NCI-H524 (cell line): Measurements from ENCODE around the gene PIP4K2B.

ENCODE experiments used
- DNase-seq, 2 experiments: peaks; one replicate each; lab custom pipeline; 2025; lab: John Stamatoyannopoulos, UW

PIP4K2B gene

DNA sequence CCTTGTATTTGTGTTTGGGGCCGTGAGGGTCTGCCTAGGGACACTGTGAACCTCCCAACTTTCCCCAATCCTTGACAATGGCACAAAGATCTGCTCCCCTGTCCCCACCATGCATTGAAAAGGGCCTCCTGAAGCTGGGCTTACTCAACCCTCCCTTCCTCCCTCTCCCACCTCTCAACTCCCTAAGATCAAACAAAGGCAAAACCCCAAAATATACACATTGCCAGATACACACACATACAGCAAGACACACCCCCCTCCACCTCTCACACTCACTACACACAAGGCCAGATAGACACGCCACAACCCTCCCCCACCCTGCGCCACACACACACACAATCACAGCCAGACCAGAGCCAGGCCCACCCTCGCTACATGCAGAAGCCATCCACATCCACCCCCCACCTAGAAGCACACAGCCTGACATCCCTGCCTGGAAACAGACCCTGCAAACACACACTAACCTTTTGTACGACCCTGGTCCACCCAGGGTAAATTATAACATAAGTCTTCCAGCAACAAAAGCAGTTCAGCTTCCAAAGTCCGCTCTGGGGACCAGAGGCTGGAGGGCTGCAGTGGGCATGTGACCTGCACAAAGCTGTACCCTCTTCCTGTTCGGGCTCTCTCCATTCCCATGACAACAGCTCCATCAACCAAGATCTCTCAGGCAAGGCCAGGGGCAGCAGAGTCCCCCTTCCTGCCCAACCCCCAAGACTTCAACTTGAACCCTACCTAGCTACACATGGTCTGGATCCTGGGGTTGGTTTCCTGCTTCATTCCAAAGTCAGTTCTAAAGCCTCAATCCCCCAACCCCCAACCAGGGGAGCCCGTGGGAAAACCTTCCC lies 53.1 kb downstream of the PIP4K2B start:
- no peak for DNase-seq

DNA sequence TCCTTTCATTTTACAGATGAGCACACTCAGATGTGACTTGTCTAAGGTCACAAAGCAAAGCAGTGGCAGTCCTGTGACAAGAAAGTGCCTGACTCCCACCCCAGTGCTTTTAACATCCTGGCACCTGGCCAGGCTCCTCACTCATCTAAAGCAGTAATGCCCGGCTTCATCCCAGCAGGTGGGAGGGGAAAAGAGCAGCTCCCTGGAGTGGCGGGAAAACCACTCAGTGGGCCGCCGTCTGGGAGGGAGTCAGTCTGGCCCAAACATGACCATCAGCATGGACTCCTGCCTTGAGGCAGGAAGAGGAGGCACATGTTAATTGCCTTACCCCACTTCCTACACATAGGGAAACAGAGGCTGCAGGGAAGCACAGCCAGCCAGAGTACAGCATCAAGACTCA lies 53.8 kb downstream of the PIP4K2B start:
- peak; percentile 74 to 89 for DNase-seq

DNA sequence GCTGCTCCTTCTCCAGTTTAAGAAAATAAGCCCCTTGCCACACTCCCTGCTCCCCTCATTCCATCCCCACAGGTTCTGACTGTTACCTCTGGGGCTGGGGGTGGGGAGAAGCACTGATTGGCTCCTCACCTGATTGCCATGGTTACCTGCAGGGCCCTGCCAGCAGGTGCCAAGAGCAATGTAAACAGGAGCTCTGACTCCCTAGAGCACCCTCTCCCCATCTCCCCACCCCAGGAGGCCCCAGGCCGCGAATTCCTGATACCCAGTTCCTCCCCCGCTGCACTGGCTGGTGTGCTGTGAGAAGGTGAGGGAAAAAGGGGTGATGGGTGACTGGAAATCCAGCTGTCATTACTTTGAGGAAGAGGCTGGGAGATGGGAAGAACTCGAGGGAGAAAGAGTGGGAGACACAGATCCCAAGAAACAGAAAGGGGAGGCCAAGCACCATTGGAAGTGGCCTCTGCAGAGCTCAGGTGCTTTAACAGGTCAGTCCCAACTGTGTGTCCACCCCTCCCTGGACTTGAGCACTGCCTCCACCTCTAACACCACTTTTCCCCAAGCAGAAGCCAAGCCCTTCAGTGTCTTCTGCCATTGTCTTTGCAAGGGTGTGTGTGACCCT lies 55.7 kb downstream of the PIP4K2B start:
- DNase-seq: no peak

DNA sequence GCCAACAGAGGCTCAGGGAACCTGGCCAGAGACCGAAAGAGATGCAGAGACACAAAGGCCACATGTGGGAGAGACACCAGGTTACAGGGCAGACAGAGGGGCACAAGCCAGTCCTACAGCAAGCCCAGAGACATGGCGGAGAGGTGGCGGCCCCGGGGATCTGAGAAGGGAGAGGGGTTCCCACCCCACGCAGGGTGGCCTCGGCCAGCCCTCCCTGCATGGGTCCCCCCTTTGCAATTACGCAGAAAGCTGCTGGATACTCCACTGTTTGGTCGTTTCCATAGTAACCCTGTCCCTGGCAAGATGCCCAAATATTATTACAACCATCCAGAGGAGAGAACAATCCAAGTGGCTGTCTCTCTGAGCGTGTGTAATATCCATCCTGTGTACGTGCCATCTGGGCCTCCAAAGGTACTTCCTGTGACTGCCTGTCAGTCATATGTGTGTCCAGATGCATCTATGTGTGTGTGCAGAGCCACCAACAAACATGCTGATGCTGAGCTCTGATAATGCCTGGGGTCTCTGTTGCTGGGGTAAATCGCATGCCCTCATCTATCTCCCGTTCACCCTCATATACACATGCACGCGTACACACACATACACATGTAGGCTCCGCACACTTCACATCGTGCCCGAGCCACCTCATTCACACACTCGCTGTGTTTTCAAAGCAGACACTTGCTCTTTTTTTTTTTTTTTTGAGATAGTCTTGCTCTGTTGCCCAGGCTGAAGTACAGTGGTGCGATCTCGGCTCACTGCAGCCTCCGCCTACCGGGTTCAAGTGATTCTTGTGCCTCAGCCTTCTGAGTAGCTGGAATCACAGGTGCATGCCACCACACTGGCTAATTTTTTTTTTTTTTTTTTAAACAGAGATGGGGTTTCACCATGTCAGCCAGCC lies 56.7 kb downstream of the PIP4K2B start:
- peak; percentile 93 to 98 for DNase-seq

DNA sequence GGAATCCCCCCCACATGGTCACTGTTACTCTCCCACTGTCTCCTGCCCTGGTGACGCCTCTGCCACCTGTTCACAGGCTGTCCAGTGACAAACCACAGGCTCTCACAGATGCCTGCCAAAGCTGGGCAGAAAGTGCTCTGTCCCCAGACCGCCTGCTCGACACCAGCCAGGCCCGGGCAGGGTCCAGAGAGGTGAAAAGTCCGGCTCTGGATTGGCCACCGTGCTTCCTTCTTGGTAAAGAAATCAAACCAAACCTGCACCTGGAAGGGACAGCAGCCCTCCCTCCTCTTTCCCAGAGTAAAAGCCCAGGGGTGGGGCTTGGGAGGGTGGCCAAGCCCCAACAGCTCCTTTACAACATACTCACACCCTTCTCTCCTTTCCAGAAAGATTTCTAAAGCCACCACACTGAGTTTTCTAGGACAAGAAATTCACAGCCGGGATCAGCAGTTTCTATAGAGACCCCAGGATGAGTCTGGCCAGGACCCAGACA lies 57.4 kb downstream of the PIP4K2B start:
- DNase-seq: no peak

DNA sequence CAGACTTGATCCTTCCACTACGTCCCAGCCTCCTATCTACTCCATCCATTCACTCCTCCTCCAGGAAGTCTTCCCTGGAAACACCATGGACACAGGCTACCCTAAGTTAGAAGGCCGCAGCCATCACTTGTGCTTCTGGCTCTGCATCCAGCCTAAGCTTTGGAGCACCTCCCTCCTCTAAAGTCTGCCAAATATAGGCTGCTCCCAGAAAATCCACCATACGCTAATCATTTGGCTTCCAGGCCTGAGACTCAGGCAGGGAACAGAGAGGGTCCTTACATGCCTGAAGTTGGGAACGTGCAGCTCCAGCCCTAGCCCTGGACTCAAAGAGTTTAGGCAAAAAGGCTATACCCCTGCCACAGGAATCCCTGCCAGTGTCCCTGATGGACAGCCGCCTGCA lies 57.9 kb downstream of the PIP4K2B start:
- DNase-seq: no peak

DNA sequence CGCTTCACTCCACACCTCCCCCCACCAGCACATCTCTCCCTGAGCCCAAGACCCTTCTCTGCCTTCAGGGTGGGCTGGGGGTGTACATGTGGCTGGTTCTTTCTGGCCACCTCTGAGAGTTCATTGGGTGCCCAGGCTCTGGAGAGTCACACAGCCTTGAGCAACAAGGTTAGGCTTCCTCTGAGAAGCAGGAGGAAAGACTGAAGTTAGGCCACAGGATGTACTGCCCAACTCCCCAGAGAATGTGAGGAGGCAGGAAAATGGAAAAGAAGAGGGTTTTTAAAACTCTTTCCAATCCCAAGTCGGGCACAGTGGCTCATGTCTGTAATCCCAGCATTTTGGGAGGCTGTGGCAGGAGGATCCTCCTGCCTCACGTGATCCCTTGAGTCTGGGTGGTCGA lies 58.5 kb downstream of the PIP4K2B start:
- no peak for DNase-seq

DNA sequence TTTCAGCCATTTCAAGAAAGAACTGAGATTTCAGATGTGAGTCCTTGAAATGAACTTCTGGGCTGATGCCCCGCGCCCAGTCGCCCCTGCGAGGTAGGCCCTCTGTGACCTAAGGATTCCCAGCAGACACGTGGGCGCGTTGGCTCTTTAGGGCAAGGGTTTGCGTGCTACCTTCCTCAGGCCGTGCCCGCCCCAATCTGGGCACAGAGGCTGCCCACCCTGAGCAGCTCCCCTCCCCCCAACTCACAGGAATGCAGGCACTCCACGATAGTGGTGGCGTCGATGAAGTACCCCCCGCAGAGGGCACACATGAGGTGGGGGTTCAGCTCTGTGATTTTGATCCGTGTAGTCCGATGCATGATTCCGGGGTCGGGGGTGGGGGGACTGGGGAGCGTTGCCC lies 59.3 kb downstream of the PIP4K2B start:
- DNase-seq: no peak

DNA sequence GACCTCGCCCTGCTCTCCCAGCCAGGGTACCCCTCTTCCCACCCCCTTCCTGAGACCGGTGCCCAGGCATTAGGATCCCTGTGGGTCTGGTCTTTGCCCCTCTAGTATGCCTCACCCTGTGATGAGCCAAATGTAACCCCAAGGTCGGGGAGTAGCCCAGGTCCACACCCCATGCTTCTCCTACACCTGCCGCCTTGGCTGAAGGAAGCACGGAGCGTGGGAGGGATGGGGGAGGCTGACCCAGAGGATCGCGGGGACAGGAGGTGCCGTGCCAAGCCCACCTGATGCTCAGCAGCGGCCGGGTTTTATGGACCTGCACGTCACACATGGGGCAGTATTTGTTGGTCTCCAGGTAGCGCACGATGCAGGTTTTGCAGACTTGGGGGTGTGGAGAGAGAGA lies 60.1 kb downstream of the PIP4K2B start:
- no peak for DNase-seq

DNA sequence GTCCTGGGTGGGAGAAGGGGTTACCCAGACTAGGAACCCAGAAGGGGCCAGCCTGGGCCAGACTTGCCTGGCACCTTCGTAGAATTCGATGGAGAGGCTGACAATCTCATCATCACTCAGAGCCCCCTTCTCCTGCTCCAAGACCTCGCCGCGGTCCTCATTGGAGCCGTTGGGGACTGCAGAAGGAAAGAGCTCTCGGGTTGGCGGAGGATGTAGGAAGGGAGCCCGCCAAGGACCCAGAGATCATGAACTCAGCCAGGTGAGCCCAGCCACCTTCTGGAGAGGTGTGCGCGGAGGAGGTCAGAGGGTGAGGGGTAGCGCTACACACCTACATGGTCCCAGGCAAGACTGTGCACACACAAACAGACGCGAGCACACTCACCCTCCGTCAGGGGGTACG lies 60.7 kb downstream of the PIP4K2B start:
- DNase-seq: no peak

DNA sequence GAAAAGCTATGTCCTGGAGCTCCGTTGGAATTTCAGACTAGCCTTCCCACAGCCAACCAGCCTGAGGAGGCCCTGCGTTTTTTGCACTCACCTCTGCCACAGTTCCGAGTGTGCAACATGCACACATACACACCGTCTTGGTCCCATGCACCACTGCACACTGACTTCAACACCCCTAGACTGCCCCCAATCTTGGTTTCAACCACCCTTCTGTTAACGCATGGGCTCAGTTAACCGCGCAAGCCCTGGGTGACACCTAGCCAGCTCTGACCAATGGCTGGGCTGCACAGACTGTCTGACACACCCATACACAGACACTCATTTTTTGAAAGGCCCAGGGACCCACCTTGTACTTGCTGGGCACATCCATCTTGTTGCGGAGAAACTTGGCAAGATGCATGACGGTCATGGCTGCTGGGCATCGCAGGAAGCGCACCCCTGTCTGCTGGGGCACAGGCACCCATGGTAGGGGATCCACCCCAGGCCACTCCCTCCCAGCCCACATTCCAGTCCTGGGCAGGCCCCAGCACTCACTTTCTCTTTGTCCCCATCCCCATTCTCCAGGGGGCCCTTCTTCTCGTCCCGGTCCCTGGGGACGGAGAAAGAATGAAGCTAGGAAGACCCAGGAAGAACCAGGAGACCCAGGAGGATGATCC lies 61.2 kb downstream of the PIP4K2B start:
- DNase-seq: no peak

DNA sequence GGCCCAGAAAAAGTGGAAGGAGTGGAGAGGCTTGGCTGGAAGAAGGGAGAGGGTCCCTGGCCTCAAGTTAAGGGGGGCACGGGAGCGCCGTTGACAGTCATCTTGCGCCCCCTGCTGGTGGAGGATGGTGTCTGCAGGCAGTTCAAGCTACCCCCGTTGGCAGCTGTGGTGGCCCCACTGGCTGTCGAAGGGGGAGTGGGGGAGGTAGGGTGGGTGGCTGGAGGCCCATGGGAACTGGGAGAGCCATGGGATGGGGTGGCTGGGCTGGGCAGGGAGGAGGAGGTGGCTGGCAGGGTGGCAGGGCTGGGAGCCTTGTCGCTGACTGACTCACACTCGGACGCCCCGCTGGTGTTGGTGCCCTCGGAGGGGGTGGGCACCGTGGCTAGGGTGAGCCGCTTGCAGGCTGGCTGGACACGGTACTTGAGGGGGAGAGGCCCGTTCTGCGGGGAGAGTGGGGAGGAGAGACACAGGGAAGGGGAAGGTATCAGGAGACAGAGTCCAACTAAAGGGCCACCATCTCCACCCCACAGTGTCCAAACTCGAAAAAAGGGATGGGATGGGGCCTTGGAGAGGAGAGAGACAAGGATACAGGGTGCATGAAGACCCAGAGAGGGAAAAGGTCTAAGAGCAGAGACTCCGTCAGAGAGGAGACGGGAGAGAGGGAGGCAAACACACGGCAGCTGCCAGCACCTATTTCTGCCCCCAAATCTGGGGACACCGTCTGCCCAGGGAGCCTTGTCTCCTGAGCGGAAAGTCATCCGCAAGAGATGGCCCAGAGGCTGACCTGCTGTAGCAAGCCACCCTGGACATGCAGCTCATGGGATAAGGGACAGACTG lies 64.0 kb downstream of the PIP4K2B start:
- DNase-seq: peak in 1 of 2 experiments; percentile 67

DNA sequence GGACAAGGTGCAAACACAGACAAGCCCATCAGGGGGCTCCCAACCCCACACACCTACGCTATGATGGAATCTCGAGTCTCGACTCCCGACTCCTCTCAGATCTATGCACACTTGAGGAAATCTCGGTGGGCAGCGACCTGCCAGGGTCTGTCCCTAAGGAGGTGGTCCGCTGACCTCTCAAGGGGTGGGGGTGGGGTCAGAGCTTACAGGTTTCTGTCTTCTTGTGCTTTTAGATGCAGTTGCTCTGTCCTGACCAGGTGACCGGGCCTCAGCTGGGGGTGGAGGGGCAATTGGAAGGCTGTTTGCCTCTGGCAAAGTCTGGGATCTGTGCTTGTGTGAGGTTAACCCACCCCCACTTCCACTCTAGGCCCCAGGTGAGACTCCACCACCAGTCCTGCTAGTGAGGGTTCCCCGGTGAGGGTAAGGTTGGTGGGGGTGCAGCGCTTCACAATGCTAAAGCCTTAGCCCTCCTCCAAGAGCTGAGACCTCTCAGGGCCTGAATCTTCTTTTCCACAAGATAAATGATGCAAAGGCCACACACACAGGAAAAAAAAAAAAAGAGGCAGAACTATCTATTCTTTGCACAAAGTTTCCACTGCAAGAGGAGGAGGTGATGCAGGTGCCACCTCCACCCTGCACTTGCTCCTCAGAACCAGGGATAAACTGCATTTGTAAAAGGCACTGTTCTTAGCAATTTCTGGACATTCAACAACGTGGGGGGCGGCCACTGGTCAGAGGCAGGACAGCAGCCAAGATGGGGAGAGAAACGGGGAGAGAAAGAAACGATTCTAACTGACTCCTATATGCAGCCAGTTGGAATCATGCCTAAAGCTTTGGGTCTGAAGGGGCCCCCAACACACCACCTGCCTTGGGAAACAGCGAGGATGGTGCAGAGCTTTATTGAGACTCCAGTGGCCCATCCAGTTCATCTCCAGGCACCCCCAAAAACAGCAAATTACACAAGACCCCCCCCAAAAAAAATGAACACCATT lies 65.1 kb downstream of the PIP4K2B start:
- DNase-seq: peak in 1 of 2 experiments; percentile 61

DNA sequence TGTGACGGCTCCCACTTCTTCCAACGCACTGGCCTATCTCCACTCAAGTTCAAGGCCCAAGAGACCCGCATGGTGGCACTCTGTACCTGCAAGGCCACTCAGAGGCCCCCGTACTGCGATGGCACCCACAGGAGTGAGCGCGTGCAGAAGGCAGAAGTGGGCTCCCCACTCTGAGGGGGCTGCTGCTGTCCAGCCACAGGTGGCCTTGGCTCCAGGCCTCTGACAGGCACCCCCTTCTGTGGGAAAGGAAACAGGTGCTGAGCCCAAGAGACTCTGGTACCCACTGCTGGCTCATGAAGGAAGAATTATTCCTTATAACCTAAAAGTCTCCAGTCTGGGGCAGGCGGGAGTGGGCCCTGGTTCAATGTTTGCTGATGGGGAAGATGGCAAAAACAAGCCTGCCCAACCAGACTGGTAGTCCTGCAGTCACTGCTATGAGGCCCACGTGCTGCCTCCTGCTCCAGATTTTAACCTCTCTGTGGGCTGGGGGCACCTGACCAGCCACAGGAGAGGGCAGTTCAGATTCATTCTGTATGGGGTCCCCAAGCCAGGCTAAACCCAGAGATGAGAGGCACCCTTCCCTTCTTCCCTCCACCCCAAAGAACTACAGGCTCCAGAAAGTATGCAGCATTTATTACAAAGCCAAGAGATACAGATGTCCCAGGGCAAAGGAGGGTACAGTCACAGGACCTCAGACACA lies 65.9 kb downstream of the PIP4K2B start:
- DNase-seq: no peak

DNA sequence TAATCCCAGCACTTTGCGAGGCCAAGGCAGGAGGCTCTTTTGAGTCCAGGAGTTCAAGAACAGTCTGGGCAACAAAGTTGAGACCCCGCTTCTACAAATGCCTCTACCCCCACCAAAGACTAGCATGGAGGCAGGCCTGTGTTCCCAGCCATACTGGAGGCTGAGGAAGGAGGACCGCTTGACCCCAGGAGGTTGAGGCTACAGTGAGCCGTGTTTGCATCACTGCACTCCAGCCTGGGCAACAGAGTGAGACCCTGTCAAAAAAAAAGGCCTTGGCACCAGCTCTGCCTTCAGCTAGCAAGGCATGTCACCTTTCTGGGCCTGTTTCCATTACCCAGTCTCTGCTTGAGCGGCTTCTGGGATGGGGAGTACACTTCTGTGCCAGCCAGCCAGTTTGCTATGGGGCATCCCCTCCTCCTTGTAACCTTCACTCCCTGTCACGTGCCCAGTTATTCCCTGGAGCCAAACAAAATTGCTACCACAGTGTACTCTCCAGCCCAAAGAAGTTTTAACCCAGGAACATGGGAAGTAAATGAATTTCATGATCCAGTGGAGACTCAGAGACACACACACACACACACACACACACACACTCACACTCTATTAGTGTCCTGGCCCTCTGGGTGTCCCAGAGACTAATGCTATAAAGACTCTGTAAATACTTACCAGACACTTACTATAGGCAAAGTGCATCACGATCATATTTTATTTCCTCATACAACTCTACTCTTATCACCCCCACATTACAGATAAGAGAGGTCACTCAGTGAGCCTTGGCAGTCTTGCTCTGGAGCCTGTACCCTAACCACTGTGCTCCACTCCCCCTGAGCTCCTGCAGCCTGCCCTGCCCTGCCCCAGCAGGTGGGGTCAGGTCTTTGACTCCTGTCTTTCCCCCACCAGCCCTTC lies 66.7 kb downstream of the PIP4K2B start:
- DNase-seq: no peak

DNA sequence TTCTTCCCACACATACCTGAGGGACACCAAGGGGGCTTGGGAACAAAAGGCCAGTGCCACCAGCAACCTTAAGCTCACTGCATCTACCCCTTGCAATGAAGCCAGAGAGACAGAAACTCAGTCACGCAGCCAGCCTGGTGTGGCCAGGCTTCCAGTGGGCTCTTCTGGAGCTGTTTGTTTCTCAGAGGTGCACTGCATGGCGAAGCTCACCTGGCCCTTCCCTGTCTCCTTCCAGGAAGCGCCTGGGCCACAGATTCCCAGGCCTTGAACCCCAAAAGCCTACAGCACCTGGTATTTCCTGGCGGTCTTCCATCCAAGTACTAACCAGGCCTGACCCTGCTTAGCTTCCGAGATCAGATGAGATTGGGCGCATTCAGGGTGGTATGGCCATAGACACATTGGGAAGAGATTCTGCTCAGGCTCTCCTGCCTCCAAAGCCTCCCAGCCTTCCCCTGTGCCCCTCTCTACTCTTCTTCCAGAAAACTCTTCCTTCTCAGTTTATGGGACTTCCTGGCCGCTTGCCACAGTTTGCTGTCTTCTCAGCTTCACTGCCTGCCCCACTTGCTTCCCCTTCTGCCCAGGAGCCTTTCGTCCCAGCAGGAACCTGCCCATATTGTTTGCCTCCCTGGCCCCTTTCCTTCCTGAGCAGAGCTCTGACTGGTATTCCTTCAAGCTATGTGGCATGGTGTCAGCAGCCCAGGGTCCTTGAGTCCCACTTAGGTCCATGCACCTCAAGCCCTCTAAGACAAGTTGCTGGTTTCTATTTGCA lies 67.6 kb downstream of the PIP4K2B start:
- no peak for DNase-seq
